Measurements from ENCODE around the gene TBC1D9.

TBC1D9 gene

DNA sequence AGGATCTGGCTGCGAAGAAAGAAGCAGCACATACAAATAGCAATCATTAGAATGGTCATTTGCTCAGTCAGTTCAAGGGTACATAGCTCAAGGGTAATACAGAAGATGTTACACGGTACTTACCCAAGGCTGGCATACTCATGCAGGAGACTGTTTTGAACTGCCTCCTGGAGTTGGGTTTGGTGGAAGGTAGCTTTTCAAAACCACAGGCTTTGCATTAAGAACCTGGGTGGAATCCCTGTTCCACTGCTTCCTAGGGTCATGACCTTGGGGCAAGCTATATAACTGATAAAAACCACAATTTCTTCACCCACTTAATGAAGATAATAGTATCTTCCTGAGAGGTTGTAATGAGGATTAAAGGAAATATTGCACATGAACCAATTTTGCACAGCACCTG lies 36.5 kb downstream of the TBC1D9 start:
- DNase-seq = no peak

DNA sequence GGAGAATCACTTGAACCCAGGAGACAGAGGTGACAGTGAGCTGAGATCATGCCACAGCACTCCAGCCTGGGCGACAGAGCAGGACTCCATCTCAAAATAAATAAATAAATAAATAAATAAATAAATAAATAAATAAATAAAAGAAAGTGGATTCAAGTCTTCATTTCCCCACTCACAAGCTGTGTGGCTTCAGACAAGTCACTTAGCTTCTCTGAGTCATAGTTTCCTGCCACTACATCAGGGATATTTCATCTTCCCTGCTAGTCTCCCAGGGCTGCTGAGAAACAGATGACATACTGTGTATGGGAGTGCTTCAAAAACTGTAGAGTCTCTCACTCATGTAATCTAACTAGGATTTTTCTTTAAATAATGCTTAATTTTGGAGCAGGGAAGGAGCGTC lies 37.2 kb downstream of the TBC1D9 start:
- no peak for DNase-seq

DNA sequence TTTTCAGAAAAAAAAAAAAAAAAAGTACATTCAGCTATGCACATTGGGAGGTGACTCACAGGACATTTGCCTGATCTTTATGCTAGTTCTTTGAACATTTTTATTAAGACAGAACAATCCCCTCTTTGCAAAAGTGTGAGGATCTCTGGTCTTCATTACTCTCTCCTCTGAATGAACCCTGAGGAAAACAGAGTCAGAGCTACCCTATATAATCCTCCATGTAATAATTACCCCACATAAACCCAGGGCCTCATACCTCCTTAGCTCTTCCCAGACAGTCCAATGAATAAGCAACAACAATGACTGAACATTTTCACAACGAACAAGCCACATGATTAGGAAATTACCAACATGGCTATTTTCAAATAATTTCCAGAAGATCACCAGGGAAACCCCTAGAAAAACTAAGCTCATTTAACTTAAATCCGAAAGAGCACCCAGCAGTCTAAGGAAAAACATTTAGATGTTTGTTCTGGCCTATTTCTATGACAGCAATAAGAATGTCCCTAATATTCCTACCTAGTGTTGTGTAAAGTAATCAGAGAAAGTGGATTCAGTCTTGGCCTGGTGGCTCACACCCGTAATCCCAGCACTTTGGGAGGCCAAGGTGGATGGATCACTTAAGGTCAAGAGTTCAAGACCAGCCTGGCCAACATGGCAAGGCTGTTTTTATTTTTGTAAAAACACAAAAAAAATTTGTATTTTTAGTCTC lies 37.8 kb downstream of the TBC1D9 start:
- no peak for DNase-seq

DNA sequence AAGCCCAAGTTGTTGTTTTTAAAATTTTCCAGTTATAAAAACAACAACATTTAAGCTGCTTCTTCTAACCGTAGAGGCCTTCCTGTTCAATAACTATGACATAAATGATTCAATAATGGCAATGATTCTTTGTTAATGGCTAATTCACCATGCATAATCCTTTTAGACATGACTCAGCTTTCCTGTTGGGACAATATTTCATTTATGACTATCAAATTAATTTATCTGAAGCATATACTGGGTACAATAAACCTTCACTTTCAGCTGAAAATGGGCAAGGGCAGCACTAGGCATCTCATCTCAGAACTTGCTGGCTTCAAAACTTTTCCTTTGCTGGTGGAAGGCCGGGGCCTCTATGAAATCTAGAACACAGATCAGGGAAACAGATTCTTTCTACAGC lies 38.9 kb downstream of the TBC1D9 start:
- no peak for DNase-seq

- DNase-seq = no peak
These were observed 41.1 kb downstream of the TBC1D9 start for GRCh38 chr4:140715119-140715518.

DNA sequence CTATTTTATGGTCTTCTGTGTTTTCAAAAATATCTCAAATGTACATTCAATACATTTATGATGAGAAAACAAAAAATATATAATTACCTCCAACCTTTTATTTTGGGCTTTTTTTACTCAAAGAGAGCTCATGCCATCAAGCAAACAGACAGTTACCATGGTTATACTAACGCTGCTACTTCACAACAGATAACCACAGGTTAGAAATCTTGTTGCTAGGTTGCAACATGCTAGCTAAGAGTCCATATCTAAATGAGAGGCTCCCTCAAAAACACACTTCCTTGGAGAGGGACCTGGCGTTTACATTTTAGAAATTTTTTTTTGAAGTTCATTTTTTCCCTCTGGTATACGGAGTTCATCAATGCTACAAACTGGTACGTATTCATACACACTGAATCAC lies 44.3 kb downstream of the TBC1D9 start:
- DNase-seq = no peak

DNA sequence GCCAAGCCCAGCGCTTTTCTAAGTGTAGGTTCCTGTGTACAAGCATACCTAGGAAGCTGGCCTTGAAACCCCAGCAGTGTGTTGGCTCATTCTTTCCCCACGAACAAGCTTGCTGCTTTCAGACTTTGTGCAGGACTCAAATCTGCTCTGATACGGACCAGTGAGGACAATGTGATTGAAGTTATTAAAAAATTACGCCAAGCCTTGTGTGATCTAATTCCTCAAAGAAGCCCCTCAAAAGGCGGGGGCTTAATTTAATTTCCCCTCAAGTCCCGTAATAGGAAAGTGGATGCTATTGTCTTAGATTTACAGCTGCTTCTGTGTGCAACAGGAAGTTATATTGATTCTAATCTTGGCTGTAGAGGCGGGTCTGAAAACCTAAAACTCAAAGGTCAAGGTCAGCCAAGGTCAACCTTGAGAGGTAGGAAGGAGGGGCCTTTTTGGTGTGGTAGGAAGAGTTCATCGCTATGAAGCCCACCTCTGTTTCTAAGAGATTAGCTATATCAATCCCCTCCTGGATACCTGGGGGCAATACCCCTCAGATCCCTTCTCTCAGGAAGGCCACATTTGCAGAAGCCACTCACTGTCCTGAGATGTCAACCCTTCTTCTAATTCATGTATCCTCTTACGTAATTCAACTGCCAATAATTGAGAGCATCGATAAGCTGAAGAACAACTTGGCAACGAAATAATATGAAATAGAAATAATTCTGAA lies 45.1 kb downstream of the TBC1D9 start:
- DNase-seq = no peak

DNA sequence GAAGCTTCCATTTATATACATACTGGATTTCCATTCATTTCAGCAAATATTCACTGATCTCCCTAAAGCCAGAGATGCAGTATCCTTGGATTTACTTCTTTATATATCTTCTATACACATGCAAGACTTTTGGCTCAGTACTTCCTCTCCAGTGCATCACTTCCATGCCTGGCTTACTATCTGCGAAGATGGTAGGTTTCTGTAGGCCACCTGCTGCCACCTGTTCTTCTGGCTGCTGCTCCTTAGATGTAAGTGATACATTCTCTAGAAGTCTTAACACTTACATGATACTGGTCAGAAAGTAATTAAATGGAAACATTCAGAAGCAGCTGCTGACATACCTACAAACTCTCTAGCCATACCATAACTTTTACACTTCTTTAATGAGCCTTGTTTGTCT lies 48.9 kb downstream of the TBC1D9 start:
- DNase-seq = no peak

GRCh38 chr4:140706665-140707064 lies 49.5 kb downstream of the TBC1D9 start:
- no peak for DNase-seq

DNA sequence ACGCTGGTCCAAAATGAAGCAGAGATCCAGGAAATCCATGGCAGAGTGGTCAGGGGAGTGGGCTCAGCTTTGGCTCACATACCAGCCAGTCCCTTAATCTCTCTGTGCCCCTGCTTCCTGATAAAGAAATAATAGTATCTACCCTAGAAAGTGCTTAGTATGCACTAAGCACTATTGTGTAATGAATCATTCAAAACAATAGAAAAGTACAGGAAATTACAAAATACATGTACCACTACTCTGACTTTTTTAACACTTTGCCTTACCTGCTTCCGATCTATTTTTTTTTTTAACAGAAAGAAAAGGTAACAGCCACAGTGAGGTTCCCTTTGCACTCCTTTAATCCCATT lies 49.9 kb downstream of the TBC1D9 start:
- no peak for DNase-seq

DNA sequence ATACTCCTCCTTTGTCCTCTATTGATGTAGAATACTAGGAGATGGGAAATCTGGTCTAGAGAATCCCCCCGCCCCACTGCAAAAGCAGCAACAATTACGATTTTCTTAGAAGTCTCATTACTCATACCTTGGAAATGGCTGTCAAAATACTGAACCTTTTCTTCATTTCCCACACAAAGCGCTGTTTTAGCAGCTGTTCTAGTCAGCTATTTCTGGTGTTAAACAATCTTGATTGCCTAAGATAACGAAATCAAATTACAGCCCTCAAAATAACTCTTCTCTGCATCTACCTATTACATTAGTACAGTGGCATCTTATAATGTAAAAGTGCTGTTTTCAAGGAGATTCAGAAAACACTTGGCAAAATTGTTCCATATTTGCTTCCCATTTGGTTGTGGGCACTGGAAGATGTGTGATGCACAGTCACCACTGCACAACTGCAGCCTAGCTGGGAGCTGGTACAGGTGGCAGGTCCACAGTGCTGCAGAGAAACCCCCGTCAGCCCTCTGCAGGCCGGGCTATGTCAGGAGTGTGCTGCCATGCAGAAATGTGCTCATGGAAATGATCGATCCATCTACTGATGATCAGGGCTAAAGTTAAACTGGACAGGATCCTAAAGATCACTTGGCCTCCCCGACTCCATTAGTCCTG lies 50.4 kb downstream of the TBC1D9 start:
- no peak for DNase-seq

- DNase-seq = no peak
These were observed 51.2 kb downstream of the TBC1D9 start for GRCh38 chr4:140704964-140705363.

GRCh38 chr4:140704392-140704960 lies 51.7 kb downstream of the TBC1D9 start:
- DNase-seq = no peak

- no peak for DNase-seq
These were observed 52.7 kb downstream of the TBC1D9 start for GRCh38 chr4:140703463-140703862.

DNA sequence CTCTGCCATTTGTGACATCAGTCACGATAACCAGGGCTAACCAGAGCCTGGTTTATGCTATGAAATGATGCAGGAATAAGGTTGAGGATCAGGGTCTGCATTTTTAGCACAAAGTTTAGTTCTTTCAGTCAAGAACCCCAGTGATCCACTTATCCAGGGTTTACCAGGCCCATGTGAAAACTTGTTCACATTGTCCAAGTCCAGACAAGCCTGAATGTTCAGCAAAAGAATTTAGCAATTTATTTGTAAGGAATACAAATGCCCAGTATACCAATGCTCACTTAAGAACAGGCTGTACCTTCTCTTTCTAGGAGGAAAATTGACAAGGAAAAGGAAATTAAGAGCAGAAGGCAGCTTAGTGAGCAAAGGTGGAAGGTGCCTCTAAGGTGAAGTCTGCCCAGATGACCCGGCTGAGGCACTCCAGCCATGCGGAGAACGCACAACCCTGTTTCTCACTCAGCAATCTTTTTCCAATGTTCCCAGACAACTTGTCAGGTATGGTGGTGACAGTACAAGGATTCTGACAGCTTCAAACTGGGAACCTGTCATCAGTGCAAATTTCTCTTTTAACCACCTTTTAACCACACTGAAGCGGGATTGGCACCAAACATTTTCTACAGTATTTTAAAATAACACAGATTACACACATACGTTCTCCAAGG lies 54.0 kb downstream of the TBC1D9 start:
- DNase-seq = no peak

- DNase-seq = no peak
These were observed 55.1 kb downstream of the TBC1D9 start for GRCh38 chr4:140701071-140701470.

- DNase-seq = no peak
These were observed 58.2 kb downstream of the TBC1D9 start for GRCh38 chr4:140697709-140698560.

- DNase-seq = no peak
These were observed 60.7 kb downstream of the TBC1D9 start for GRCh38 chr4:140695483-140695882.

GRCh38 chr4:140693562-140693961 lies 62.6 kb downstream of the TBC1D9 start:
- no peak for DNase-seq

DNA sequence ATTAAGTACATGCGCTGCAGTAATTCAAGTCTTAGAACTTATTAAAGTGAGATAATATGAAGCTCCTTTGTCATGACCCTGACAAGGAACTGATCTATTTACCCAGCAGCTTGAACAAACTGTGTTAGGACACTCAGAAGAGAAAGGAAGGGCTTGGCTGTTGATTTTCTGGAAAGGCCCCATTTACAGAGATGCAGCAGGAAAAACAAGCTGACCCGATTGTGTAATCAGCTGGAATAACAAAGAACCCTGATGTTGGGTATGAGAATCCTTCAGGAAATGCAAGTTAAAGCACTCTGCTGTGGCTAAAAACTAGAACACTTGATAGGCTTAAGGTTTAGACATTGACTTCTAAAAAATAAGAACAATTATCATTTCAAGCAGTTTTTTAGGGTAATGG lies 64.8 kb downstream of the TBC1D9 start:
- no peak for DNase-seq

GRCh38 chr4:140690093-140690492 lies 66.1 kb downstream of the TBC1D9 start:
- no peak for DNase-seq

GRCh38 chr4:140689623-140690022 lies 66.6 kb downstream of the TBC1D9 start:
- no peak for DNase-seq
